PC-9 (cell line): ENCODE data around the gene KRT76. TPM values are rescaled to one million over a fixed set of nuclear protein-coding genes. Genes with fewer than 3 reads are reported as not detected.
"Not testable (repeated sequence)": the region's sequence is repeated elsewhere in the genome, so short reads cannot be mapped to it uniquely, and the experiment has no call there.

Experiments
- BruUV-seq: library from RNA; stranded (reverse); fragments of 400-500 nt; replicated peaks from 2 replicates; lab custom pipeline; 2021; lab: Mats Ljungman, UMichigan
- CTCF ChIA-PET: fragments of 300-600 bp; sonication (Branson Sonifier 250); formaldehyde crosslinking; loops from one replicate; lab custom pipeline; 2022; ENCODE audit warnings: antibody characterized with exemption; lab: Charles Lee
- POLR2A ChIA-PET: fragments of 300-600 bp; sonication (Branson Sonifier 250); formaldehyde crosslinking; loops from one replicate; lab custom pipeline; 2022; ENCODE audit warnings: antibody characterized with exemption; ENCODE audit not compliant: unreplicated experiment; lab: Charles Lee
- DNase-seq, 2 experiments: peaks; one replicate each; pipeline versions ENCODE4 v3.0.0 to v3.0.0-alpha.2; 2015 to 2022; ENCODE audit warnings: mixed read lengths in 1 of 2
- H2AFZ ChIP-seq: fragments of 200-600 bp; sonication (generic); 2 replicates; pipeline ENCODE4 v1.8.1; 2017; ENCODE audit warnings: antibody characterized with exemption
- H3F3A ChIP-seq: fragments of 200-600 bp; sonication (generic); 2 replicates; pipeline ENCODE4 v1.8.1; 2017; ENCODE audit warnings: antibody characterized with exemption, mild to moderate bottlenecking, low read depth; ENCODE audit not compliant: insufficient read depth
- H3K27ac ChIP-seq: fragments of 200-600 bp; sonication (generic); 2 replicates; pipeline ENCODE4 v1.6.1; 2016; ENCODE audit warnings: mixed run types
- H3K27me3 ChIP-seq: fragments of 200-600 bp; sonication (generic); 2 replicates; pipeline ENCODE4 v1.6.1; 2016; ENCODE audit warnings: low read depth, mixed run types; ENCODE audit not compliant: insufficient read depth
- H3K36me3 ChIP-seq: fragments of 200-600 bp; sonication (generic); 2 replicates; pipeline ENCODE4 v1.6.1; 2016; ENCODE audit warnings: low read depth, mixed run types
- H3K4me1 ChIP-seq: fragments of 200-600 bp; sonication (generic); replicated peaks from 2 replicates; pipeline ENCODE4 v1.6.1; 2016; ENCODE audit warnings: mixed run types; ENCODE audit not compliant: insufficient read depth
- H3K4me2 ChIP-seq: fragments of 200-600 bp; sonication (generic); 2 replicates; pipeline ENCODE4 v1.6.1; 2017; ENCODE audit warnings: mixed run types
- H3K4me3 ChIP-seq: fragments of 200-600 bp; sonication (generic); 2 replicates; pipeline ENCODE4 v1.6.1; 2016; ENCODE audit warnings: mixed run types
- H3K79me2 ChIP-seq: fragments of 200-600 bp; sonication (generic); 2 replicates; pipeline ENCODE4 v1.6.1; 2017; ENCODE audit warnings: low read depth, mixed run types
- H3K9me2 ChIP-seq: fragments of 200-600 bp; sonication (generic); 2 replicates; pipeline ENCODE4 v1.8.1; 2017; ENCODE audit warnings: mild to moderate bottlenecking; ENCODE audit not compliant: insufficient read depth
- H3K9me3 ChIP-seq: fragments of 200-600 bp; sonication (generic); 2 replicates; pipeline ENCODE4 v1.8.1; 2016; ENCODE audit warnings: low read depth; ENCODE audit not compliant: insufficient read depth
- H4K20me1 ChIP-seq: fragments of 200-600 bp; sonication (generic); 2 replicates; pipeline ENCODE4 v1.8.1; 2017; ENCODE audit not compliant: insufficient read depth
- EZH2 ChIP-seq: fragments of 200-600 bp; sonication (generic); IDR thresholded peaks from 2 replicates; pipeline ENCODE4 v1.8.0; 2017; ENCODE audit warnings: antibody characterized with exemption, low read depth
- intact Hi-C: fragments of 100-400 bp; cut with micrococcal nuclease; formaldehyde crosslinking; loops from one replicate; pipeline ENCODE4 v1.10.0; 2022; ENCODE audit not compliant: unreplicated experiment
- total RNA-seq: library from RNA; stranded (reverse); gene quantifications from 2 replicates; pipeline ENCODE4 v1.2.3, GENCODE V29; 2021
- TF ChIP-seq, protein P1 (sequence below): fragments of 200-600 bp; sonication (generic); conservative IDR thresholded peaks from 2 replicates; pipeline ENCODE4 v1.6.1; 2017; ENCODE audit warnings: mixed run types, antibody characterized with exemption, mild to moderate bottlenecking, moderate library complexity

The KRT76 gene
- total RNA-seq, 1 experiment from 2014 or later, result not detected

DNA sequence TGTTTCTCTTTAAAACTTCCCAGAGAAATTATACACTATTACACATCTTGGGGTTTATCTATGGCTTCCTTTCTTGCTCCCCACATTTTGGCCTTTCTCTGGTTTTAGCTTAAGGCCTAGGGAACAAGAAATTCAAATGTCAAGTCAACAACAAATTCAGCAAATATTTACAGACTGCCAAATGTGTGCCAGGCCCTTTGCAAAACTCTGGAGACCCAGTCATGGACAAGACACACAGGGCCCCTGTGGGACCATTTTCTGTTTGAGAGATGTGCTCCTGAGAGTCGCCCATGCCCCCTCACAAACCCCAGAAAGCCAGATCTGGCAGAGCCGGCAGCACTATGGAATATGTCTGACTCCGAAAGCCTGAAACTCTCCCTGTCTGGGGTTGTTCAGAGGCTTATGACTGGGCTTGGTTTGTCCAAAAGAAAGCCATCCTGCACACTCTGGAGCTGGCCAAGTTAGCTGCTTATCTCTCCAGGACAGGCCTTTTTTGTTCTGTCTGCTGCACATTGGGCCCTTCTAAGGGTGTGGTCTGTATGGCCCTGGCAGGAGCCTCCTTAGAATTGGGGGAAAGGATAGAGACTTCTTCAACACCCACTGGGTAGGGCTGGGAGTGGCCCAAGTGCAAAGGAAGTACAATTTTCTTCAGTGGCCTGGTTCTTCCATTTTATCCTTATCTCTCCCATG lies 19.8 kb upstream of the KRT76 start:
- ChIA-PET POLR2A (no interaction called here), CTCF (no interaction called here)
- Histone ChIP-seq H3K9me2 (no peaks in the 10 kb centered on the region), H3F3A (peaks cover 47% of the 10 kb centered on the region), H3K4me3 (no peak overlapping the region), H3K4me2 (peak overlapping the region; percentile 47; the same call in 1 of the 2 replicates), H3K9me3 (no peaks in the 10 kb centered on the region), H3K27me3 (no peaks in the 10 kb centered on the region), H3K36me3 (no peaks in the 10 kb centered on the region), H2AFZ (no peak overlapping the region), H3K79me2 (no peaks in the 10 kb centered on the region), H3K27ac (no peak overlapping the region; the same call in 1 of the 2 replicates), H4K20me1 (no peaks in the 10 kb centered on the region), H3K4me1 (peaks cover 70% of the 10 kb centered on the region)
- no TSS peak for BruUV-seq
- no peak for DNase-seq
- TF ChIP-seq EZH2, result no peak
- TF ChIP-seq, protein P1, sequence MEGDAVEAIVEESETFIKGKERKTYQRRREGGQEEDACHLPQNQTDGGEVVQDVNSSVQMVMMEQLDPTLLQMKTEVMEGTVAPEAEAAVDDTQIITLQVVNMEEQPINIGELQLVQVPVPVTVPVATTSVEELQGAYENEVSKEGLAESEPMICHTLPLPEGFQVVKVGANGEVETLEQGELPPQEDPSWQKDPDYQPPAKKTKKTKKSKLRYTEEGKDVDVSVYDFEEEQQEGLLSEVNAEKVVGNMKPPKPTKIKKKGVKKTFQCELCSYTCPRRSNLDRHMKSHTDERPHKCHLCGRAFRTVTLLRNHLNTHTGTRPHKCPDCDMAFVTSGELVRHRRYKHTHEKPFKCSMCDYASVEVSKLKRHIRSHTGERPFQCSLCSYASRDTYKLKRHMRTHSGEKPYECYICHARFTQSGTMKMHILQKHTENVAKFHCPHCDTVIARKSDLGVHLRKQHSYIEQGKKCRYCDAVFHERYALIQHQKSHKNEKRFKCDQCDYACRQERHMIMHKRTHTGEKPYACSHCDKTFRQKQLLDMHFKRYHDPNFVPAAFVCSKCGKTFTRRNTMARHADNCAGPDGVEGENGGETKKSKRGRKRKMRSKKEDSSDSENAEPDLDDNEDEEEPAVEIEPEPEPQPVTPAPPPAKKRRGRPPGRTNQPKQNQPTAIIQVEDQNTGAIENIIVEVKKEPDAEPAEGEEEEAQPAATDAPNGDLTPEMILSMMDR, result no peak
- intact Hi-C loops, result no loop called here

DNA sequence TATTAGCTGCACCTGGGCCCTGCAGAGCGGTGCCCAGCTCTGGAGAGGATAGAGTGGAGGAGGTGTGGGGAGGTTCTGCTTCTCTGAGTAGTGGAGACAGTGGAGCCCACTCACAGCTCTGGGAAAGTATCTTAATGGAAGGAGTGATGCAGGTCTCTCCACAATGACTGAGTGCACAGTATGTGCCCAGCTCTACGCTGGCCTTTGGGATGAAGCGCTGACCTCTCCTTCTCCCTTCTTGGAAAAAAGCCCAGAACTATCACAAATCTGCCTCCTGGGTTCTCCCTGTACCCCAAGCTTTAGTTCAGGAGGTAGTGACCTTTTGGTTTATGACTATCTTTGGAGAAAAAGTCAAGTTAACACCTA lies 19.3 kb upstream of the KRT76 start:
- no peak for TF ChIP-seq EZH2
- TF ChIP-seq, protein P1, result no peak
- intact Hi-C loops, result no loop called here
- POLR2A ChIA-PET, result no interaction called here
- no peak overlapping the region for H3K4me3 ChIP-seq
- peaks cover 44% of the 10 kb centered on the region for H3F3A ChIP-seq
- no peak overlapping the region for H3K4me2 ChIP-seq
- H3K36me3 ChIP-seq, result no peaks in the 10 kb centered on the region
- CTCF ChIA-PET, result interaction anchor here (0.7 kb wide), 1 partner anchor 217 kb away, joined by 3 read pairs; no protein-coding TSS in a partner anchor
- no peak for DNase-seq
- no peak overlapping the region for H2AFZ ChIP-seq
- no peak overlapping the region for H3K27ac ChIP-seq
- BruUV-seq, result no TSS peak
- H3K79me2 ChIP-seq, result no peaks in the 10 kb centered on the region
- no peaks in the 10 kb centered on the region for H3K9me3 ChIP-seq
- peaks cover 65% of the 10 kb centered on the region for H3K4me1 ChIP-seq
- no peaks in the 10 kb centered on the region for H4K20me1 ChIP-seq
- H3K27me3 ChIP-seq, result no peaks in the 10 kb centered on the region
- no peaks in the 10 kb centered on the region for H3K9me2 ChIP-seq

DNA sequence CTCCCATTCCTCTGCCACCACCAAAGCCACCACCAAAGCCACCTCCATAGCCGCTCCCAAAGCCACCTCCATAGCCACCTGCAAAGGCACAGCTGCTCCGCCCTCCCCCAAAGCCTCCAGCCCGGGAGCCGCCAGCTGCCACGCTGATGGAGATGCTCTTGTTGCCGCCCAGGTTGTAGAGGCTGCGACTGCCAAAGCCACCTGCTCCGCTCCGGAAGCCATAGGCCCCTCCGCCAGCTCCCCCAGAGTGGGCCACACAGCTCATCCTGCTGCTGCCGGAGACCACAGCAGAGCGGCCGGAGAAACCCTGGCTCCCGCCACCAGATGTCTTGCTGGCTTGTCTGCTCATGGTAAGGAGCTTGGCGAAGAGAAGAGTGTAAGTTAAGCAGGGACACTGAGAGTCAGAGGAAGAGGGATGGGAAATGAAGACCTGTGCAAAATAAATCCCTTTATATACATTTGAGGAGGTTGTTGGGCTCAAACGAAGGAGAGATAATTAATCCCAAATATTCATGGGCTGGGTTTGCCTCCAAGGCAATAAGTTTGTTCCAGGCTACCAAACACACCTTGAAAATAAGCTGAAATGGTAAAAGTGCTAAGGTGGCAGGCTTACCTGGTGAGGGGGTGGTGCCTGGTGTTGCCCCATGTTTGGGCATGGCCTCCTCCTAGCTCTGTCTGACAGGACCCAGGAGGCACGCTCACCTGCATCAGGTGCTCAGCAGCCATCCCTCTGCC lies 18.7 kb upstream of the KRT76 start, which contains the start of gene KRT3:
Gene KRT3, minus strand, starts transcription at position 424 of the 735 bp plus-strand sequence. Its CDS starts 75 bp downstream, at position 349.
- intact Hi-C loops, result no loop called here
- H4K20me1 ChIP-seq, result no peaks in the 10 kb centered on the region
- no peak for DNase-seq
- no peak for TF ChIP-seq EZH2
- TF ChIP-seq, protein P1, result no peak
- H3F3A ChIP-seq, result peaks cover 38% of the 10 kb centered on the region
- H2AFZ ChIP-seq, result no peak within 1 kb of the TSS
- peak within 1 kb of the TSS; percentile 56 for H3K27ac ChIP-seq
- H3K4me3 ChIP-seq, result no peak within 1 kb of the TSS
- POLR2A ChIA-PET, result no interaction called here
- H3K36me3 ChIP-seq, result no peaks in the 10 kb centered on the region
- H3K9me3 ChIP-seq, result no peaks in the 10 kb centered on the region
- no peaks in the 10 kb centered on the region for H3K9me2 ChIP-seq
- no peaks in the 10 kb centered on the region for H3K27me3 ChIP-seq
- BruUV-seq, result no TSS peak
- peak within 1 kb of the TSS; percentile 20 for H3K4me2 ChIP-seq
- peaks cover 59% of the 10 kb centered on the region for H3K4me1 ChIP-seq
- H3K79me2 ChIP-seq, result no peaks in the 10 kb centered on the region
- CTCF ChIA-PET, result interaction anchor here (0.7 kb wide), 1 partner anchor 216 kb away, joined by 3 read pairs; no protein-coding TSS in a partner anchor

DNA sequence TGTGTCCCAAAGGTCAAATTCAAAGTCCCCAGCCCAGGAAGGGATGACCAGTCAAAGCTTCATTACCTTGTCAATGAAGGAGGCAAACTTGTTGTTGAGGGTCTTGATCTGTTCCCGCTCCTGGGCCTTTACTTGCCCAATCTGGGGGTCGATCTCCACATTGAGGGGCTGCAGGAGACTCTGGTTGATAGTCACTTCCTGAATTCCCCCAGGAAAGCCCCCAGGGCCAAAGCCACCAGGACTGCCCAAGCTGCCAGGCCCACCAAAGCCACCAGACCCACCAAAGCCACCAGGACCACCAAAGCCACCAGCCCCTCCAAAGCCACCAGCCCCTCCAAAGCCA lies 18.2 kb upstream of the KRT76 start:
- CTCF ChIA-PET, H3K9me2 ChIP-seq, H3K9me3 ChIP-seq, BruUV-seq, H3K27me3 ChIP-seq, H3K27ac ChIP-seq, H3K79me2 ChIP-seq, intact Hi-C loops, H4K20me1 ChIP-seq, DNase-seq, H3K36me3 ChIP-seq, POLR2A ChIA-PET, H3K4me3 ChIP-seq, H2AFZ ChIP-seq: not testable (repeated sequence)
- peaks cover 54% of the 10 kb centered on the region for H3K4me1 ChIP-seq
- H3K4me2 ChIP-seq, result peak overlapping the region; percentile 20; the same call in 1 of the 2 replicates
- peaks cover 33% of the 10 kb centered on the region for H3F3A ChIP-seq
